ENCODE data around the gene FOXP4.

Gene FOXP4

DNA sequence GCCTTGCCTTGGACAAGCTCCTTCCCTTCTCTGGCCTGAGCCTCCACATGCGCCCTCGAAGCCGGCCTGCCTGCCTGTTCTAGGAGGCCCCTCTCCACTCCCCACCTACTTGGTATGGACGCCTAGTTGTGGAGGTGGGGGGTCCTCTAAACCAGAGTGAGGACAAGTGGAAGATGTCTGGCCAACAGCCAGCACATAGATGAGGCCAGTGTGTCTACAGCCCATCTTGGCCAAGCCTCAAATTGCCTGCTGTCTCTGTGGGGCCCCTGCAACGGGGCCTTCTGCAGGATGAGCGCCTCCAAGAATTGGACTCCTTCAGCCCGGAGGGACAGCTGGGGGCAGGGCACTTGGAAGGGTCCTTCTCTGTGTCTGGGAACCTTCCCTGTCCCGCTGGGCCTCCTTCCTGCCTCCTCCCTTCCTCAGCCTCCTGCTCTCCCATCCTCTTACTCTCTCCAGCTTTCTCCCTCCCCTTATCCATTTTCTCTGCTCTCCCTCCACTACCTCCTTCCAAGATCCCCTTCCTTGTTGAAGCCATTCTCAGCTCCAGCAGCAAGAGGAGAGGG is 93.7 kb downstream of the FOXP4 start:
- in situ Hi-C loops (cut with HindIII; ENCODE audit: low sequenced_read_pairs) = no loop called here

DNA sequence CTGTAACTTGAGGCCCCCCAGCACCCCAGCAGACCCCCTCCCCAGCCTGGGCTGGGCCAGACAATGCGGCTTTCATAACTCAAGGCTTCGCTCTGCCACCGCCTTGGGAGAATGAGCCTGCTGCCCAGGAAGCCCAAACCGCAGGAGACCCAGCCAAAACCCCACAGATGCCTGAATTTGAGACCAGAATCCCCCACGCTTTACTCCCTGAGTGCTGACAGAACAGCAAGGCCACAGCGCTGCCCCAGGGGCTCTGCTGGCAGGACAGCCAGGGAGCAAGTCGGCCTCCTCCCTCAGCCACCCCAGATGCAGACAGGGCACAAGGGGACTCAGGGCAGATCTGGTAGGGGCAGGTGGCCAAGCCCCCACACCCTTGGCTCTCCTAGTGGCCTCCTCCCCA is 94.2 kb downstream of the FOXP4 start:
- in situ Hi-C loops (cut with HindIII; ENCODE audit: low sequenced_read_pairs) = no loop called here

- in situ Hi-C loops (cut with HindIII; ENCODE audit: low sequenced_read_pairs) = no loop called here
These were observed 95.3 kb downstream of the FOXP4 start for GRCh38 chr6:41641352-41641925.

DNA sequence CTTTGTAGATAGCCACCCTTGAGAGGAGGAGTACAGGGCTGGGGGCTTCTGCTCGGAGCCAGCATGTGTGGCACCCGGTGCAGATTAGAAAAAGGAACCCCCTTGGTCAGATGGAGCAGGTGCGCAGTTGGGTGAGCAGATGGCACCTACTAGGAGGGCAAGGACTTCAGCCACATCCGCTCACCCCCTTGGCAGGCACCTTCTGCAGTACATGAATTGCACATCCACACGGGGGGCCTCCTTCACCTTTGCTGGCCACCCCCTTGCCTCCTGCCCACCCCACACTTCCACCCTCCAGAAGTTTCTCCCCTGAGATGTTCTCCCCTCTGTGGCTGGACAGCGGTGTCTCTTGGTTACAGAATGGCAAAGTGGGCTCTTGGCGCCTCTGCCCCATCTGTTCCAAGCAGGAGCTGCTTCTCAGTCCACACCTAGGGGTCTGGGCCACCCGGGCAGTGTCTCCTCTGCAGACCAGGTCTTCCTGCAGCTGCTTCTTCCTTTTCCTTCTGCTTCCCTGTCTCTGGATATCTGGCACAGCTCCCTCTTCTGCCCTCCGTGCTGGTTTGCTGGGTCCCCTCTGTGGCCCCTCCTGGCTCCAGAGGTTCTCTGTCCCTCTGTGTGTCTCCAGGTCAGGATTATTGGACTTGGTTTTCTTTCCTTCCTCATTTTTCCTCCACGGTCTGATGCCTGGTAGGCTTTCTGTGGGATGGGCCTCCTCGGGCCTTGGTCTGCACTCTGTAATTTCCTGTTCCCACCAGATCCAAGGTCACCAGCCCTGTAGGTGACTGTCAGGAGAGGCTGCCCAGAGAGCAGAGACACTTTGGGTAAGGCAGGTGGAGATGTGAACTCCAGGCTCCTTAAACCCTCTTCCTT is 96.1 kb downstream of the FOXP4 start:
- in situ Hi-C loops (cut with HindIII; ENCODE audit: low sequenced_read_pairs) = no loop called here

- in situ Hi-C loops (cut with HindIII; ENCODE audit: low sequenced_read_pairs) = no loop called here
These were observed 97.0 kb downstream of the FOXP4 start for GRCh38 chr6:41642960-41643898.

- in situ Hi-C loops (cut with HindIII; ENCODE audit: low sequenced_read_pairs) = no loop called here
These were observed 97.7 kb downstream of the FOXP4 start for GRCh38 chr6:41643899-41644269.

DNA sequence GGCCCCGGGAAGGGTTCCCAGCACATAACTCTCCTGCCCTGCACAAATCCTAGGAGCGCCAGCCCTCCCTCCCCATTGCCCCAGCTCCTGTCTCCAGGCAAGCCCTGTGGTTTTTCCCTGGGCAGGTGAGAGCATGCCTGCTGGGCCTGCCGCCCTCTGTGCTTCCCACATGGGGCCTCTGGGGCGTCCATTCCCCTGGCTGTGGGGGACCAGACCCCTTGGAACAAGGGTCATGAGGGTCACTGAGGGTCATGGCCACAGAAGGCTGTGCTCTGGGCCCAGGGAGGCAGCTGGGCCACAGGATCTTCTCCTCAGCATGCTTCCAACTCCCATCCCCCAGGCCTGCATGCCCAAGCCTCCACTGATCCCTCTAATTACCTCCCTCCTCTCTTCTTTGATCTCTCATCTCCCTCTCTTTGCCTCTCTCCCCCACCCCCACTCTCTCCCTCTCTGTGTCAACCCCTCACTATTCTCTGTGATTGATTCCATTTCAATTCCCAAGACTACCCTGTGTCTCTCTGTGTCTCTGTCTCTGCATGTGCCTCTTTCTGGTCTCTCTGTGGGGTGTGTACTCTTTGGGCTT is 98.2 kb downstream of the FOXP4 start:
- in situ Hi-C loops (cut with HindIII; ENCODE audit: low sequenced_read_pairs) = no loop called here

- in situ Hi-C loops (cut with HindIII; ENCODE audit: low sequenced_read_pairs) = no loop called here
These were observed 98.9 kb downstream of the FOXP4 start for GRCh38 chr6:41645007-41645618.

DNA sequence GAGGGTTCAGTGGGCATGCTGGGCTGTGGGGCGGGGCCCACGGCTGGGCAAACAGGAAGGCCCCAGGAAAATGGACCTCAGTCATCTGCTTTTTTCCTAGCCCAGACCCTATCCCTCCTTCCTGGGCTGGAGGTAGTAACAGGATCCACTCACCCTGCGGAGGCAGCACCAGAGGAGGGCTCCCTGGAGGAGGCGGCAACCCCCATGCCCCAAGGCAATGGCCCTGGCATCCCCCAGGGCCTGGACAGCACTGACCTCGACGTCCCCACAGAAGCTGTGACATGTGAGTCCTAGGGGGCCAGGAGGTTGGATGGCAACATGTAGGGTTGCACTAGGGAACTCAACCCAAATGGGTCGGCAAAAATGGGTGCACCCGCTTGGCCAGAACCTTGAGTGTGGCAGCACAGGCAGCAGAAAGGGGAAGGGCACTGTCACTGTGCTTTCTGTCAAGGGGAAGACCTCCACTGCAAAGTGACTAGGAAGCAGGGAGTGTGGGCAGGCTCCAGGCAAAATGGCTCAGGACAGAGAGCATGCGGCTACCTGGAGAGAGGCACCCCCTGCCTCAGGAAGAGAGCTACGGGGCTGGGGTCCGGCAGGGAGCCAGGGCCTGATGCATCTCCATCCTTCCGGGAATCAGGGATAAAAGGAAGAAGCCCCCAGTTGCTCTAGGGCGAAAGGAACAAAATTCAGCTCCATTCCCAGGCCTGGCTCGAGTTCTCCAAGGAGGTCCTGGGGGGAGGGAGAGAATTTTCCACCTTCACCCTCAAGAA is 100.0 kb downstream of the FOXP4 start:
- in situ Hi-C loops (cut with HindIII; ENCODE audit: low sequenced_read_pairs) = no loop called here

GRCh38 chr6:41647061-41647511 is 100.9 kb downstream of the FOXP4 start:
- in situ Hi-C loops (cut with HindIII; ENCODE audit: low sequenced_read_pairs) = no loop called here

- in situ Hi-C loops (cut with HindIII; ENCODE audit: low sequenced_read_pairs) = no loop called here
These were observed 101.9 kb downstream of the FOXP4 start for GRCh38 chr6:41648070-41648585.

DNA sequence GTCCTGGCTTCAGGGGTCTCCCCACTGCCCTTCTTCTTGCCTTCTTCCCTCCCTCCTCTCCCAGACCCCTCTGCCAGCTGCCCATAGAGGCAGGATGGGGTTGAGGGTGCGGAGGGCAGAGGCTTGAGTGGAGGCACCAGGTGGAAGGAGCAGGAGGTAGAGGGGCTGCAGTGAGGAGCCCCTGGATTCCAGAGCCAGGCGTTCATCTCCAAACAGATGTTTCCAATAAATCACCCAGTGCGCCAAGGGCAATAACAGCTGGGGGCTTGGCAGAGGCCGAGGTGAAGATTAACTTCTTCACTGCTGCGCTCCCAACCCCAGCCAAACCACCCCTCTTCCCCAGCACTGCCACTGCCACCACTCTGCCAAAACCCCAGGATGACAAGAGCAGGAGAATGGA is 102.7 kb downstream of the FOXP4 start:
- in situ Hi-C loops (cut with HindIII; ENCODE audit: low sequenced_read_pairs) = no loop called here

- in situ Hi-C loops (cut with HindIII; ENCODE audit: low sequenced_read_pairs) = no loop called here
These were observed 103.4 kb downstream of the FOXP4 start for GRCh38 chr6:41649596-41649995.

DNA sequence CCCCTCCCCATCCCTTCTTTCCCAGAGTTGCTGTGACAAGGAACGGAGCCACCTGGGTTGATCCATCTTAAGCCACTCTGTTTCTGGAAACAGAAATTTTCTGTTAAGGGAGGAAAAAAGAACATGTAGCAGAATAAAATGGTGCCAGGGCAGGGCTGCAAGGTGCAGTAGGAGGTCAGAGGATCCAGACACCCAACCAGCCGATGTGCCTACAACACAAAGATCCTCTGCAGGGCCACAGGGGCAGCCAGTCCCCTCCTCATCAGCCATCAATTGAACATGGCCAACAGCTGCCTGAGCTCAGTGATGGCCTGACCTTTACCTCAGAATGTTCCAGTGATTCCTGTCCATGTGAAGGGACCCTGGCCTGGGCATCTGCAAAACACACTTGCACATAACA is 103.9 kb downstream of the FOXP4 start:
- in situ Hi-C loops (cut with HindIII; ENCODE audit: low sequenced_read_pairs) = no loop called here

- in situ Hi-C loops (cut with HindIII; ENCODE audit: low sequenced_read_pairs) = no loop called here
These were observed 105.2 kb downstream of the FOXP4 start for GRCh38 chr6:41651246-41651961.

Measured in endothelial cell of hepatic sinusoid (primary cell).